Measurements from ENCODE around the gene AUH.

AUH gene

GRCh38 chr9:91275655-91276054 is 86.1 kb downstream of the AUH start:
- ChIA-PET POLR2A (no interaction called here), CTCF (no interaction called here)
- H3K4me3 ChIP-seq (ENCODE audit: low read depth, low read length) = no peak overlapping the region
- DNase-seq (ENCODE audit: low read depth, low spot score) = no peak
- TF ChIP-seq, protein P1, sequence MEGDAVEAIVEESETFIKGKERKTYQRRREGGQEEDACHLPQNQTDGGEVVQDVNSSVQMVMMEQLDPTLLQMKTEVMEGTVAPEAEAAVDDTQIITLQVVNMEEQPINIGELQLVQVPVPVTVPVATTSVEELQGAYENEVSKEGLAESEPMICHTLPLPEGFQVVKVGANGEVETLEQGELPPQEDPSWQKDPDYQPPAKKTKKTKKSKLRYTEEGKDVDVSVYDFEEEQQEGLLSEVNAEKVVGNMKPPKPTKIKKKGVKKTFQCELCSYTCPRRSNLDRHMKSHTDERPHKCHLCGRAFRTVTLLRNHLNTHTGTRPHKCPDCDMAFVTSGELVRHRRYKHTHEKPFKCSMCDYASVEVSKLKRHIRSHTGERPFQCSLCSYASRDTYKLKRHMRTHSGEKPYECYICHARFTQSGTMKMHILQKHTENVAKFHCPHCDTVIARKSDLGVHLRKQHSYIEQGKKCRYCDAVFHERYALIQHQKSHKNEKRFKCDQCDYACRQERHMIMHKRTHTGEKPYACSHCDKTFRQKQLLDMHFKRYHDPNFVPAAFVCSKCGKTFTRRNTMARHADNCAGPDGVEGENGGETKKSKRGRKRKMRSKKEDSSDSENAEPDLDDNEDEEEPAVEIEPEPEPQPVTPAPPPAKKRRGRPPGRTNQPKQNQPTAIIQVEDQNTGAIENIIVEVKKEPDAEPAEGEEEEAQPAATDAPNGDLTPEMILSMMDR (IDR thresholded peaks at IDR 0.05; ENCODE audit: insufficient read depth, low read length, missing control alignments) = no peak

GRCh38 chr9:91274949-91275492 is 86.7 kb downstream of the AUH start:
- CTCF ChIA-PET = no interaction called here
- POLR2A ChIA-PET = interaction anchor here (0.6 kb wide), 1 partner anchor 393 kb away, joined by 3 read pairs; no protein-coding TSS in a partner anchor
- TF ChIP-seq, protein P1 (IDR thresholded peaks at IDR 0.05; ENCODE audit: insufficient read depth, low read length, missing control alignments) = no peak
- no peak overlapping the region for H3K4me3 ChIP-seq (ENCODE audit: low read depth, low read length)
- no peak for DNase-seq (ENCODE audit: low read depth, low spot score)

- CTCF ChIA-PET = interaction anchor here (1.2 kb wide), 1 partner anchor 28 kb away, joined by 3 read pairs; no protein-coding TSS in a partner anchor
- POLR2A ChIA-PET = no interaction called here
- no peak for DNase-seq (ENCODE audit: low read depth, low spot score)
- TF ChIP-seq, protein P1 (IDR thresholded peaks at IDR 0.05; ENCODE audit: insufficient read depth, low read length, missing control alignments) = no peak
- no peak overlapping the region for H3K4me3 ChIP-seq (ENCODE audit: low read depth, low read length)
These were observed 87.7 kb downstream of the AUH start for GRCh38 chr9:91273853-91274552.

- H3K4me3 ChIP-seq (ENCODE audit: low read depth, low read length) = no peak overlapping the region
- ChIA-PET CTCF (no interaction called here), POLR2A (no interaction called here)
- no peak for DNase-seq (ENCODE audit: low read depth, low spot score)
- TF ChIP-seq, protein P1 (IDR thresholded peaks at IDR 0.05; ENCODE audit: insufficient read depth, low read length, missing control alignments) = no peak
These were observed 90.6 kb downstream of the AUH start for GRCh38 chr9:91271156-91271555.

DNA sequence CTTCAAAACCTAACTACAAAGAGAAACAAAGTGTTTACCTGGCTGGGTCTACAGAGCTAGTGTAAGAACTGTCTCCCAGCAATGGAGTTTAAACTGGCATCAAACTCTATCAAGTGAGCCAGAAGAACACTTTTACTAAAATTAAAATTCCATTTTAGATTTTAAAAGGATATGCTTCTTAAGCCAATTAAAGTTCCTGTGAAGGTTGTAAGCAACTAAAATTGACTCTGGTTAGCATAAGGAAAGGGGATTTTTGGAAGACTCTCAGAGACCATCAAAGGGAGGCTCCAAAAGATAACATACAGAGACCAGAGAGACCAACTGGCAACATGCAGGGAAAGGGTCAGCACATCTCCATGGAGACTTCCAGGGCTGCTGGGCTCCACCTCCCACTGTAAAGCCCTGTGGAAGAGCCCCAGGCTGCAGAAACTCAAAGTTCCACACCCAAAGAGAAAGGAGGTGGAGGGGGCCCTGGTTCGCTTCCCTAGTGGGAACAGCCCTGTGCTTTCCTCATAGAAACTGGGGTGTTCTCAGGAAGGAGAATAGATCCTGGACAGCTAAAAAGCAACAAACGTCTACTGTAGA is 91.7 kb downstream of the AUH start:
- no peak overlapping the region for H3K4me3 ChIP-seq (ENCODE audit: low read depth, low read length)
- ChIA-PET POLR2A (no interaction called here), CTCF (no interaction called here)
- TF ChIP-seq, protein P1 (IDR thresholded peaks at IDR 0.05; ENCODE audit: insufficient read depth, low read length, missing control alignments) = no peak
- DNase-seq (ENCODE audit: low read depth, low spot score) = no peak

DNA sequence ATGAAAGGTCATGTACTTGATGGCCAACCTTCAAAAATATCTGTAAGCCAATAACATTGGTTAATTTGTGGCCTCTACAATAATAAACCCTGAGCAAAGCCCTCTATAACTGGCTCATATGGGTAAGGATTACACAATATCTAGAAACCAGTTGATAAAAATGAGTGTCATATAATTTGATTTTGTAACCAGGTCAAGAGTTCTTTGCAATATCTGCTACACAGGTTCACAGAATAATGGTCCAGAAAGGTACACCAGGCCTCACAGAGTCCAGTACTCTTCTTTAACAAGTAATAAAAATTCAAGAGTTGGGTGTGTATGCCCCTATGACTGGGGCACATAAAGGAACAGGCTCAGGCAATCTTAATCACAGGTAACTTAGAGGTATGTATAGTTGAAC is 95.3 kb downstream of the AUH start:
- ChIA-PET CTCF (no interaction called here), POLR2A (no interaction called here)
- no peak overlapping the region for H3K4me3 ChIP-seq (ENCODE audit: low read depth, low read length)
- TF ChIP-seq, protein P1 (IDR thresholded peaks at IDR 0.05; ENCODE audit: insufficient read depth, low read length, missing control alignments) = no peak
- no peak for DNase-seq (ENCODE audit: low read depth, low spot score)

Data from AG04449 (cell line).